ENCODE measurements around the gene DIPK1B. TPM values are rescaled to one million over a fixed set of nuclear protein-coding genes. Genes with fewer than 3 reads are reported as not detected.

The DIPK1B gene
- total RNA-seq, 1 experiment from 2014 or later: 26.3 TPM

DNA sequence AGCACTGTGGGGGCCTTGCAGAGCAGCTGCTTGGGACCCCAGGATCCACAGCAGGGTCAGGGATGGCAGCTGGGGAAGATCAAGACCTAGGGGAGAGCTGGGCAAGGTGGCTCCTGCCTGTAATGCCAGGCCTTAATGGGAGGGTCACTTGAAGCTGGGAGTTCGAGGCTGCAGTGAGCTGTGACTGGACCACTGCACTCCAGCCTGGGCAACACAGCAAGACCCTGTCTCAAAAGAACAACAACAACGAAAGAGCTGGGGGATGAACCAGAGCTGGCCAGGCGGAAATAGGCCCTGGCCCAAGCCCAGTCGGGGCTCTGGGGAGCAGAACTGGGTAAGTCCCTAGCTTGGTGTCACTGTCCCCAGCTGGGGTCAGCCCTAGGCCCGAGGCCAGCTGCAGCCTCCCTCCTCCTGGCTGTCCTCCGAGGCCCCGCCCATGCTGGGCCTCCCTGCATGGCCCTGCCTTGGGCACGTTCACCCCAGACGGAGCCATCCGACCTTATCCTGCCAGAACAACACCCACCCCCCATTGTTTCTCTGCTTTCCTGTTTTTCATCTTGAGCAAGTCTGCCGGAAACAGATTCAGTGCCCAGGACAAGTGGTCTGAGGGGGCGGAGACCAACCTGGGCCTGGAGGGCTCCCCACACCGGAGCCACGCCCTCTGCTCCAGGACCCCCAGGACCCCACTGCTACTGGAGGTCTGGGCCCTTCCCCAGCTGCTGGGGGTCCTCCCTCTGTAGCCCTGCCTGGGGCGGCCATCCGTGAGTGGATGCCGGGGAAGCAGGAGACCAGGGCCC, 1.9 kb downstream of the DIPK1B start:
- no peak overlapping the region for H3K4me2 ChIP-seq (ENCODE audit: low read length)
- intact Hi-C loops (cut with micrococcal nuclease): no loop called here
- no peak overlapping the region for H3K27ac ChIP-seq (ENCODE audit: low read length)
- no peak overlapping the region for H3K4me3 ChIP-seq (ENCODE audit: low read length)
- no peaks in the 10 kb centered on the region for H3F3A ChIP-seq (ENCODE audit: low read length, unreplicated experiment)
- no peak overlapping the region for H3K9ac ChIP-seq (ENCODE audit: low read length)
- H3K36me3 ChIP-seq (ENCODE audit: low read depth, low read length): no peaks in the 10 kb centered on the region
- ATAC-seq (no peak), DNase-seq (no peak)
- no peaks in the 10 kb centered on the region for H3K27me3 ChIP-seq (ENCODE audit: low read length)
- BruUV-seq (replicated peaks): TSS peak; percentile 28
- H3K9me3 ChIP-seq (ENCODE audit: low read length): no peaks in the 10 kb centered on the region
- no peak overlapping the region for H2AFZ ChIP-seq (ENCODE audit: low read length)
- H3K9me2 ChIP-seq (replicated peaks; ENCODE audit: low read length): no peaks in the 10 kb centered on the region
- TF ChIP-seq EZH2phosphoT487 (IDR thresholded peaks at IDR 0.05; ENCODE audit: borderline replicate concordance, low read length) (no peak), EZH2 (IDR thresholded peaks at IDR 0.05; ENCODE audit: low read length, unreplicated experiment) (no peak), CTCF (conservative IDR thresholded peaks at IDR 0.05; ENCODE audit: low read depth, low read length) (no peak)
- CTCF ChIA-PET: no interaction called here
- POLR2A ChIA-PET (ENCODE audit: unreplicated experiment): no interaction called here
- H4K20me1 ChIP-seq (ENCODE audit: low read length): no peaks in the 10 kb centered on the region
- no peaks in the 10 kb centered on the region; the same call in 1 of the 2 replicates for H3K4me1 ChIP-seq (ENCODE audit: insufficient read depth, low read length)
- H3K79me2 ChIP-seq (ENCODE audit: low read length): no peaks in the 10 kb centered on the region

GRCh38 chr9:136714893-136715274, 2.5 kb downstream of the DIPK1B start:
- Histone ChIP-seq H3K36me3 (ENCODE audit: low read depth, low read length) (no peaks in the 10 kb centered on the region), H3K4me3 (ENCODE audit: low read length) (no peak overlapping the region), H3K9me2 (replicated peaks; ENCODE audit: low read length) (no peaks in the 10 kb centered on the region), H3F3A (ENCODE audit: low read length, unreplicated experiment) (no peaks in the 10 kb centered on the region), H3K79me2 (ENCODE audit: low read length) (no peaks in the 10 kb centered on the region), H3K27ac (ENCODE audit: low read length) (no peak overlapping the region), H3K4me2 (ENCODE audit: low read length) (no peak overlapping the region), H2AFZ (ENCODE audit: low read length) (no peak overlapping the region), H3K9ac (ENCODE audit: low read length) (no peak overlapping the region), H3K9me3 (ENCODE audit: low read length) (no peaks in the 10 kb centered on the region), H4K20me1 (ENCODE audit: low read length) (no peaks in the 10 kb centered on the region), H3K4me1 (ENCODE audit: insufficient read depth, low read length) (no peaks in the 10 kb centered on the region; the same call in 1 of the 2 replicates), H3K27me3 (ENCODE audit: low read length) (no peaks in the 10 kb centered on the region)
- no peak for ATAC-seq
- no peak for DNase-seq
- ChIA-PET CTCF (no interaction called here), POLR2A (ENCODE audit: unreplicated experiment) (no interaction called here)
- TF ChIP-seq EZH2phosphoT487 (IDR thresholded peaks at IDR 0.05; ENCODE audit: borderline replicate concordance, low read length) (no peak), CTCF (conservative IDR thresholded peaks at IDR 0.05; ENCODE audit: low read depth, low read length) (no peak), EZH2 (IDR thresholded peaks at IDR 0.05; ENCODE audit: low read length, unreplicated experiment) (no peak)
- BruUV-seq (replicated peaks): no TSS peak
- intact Hi-C loops (cut with micrococcal nuclease): no loop called here

DNA sequence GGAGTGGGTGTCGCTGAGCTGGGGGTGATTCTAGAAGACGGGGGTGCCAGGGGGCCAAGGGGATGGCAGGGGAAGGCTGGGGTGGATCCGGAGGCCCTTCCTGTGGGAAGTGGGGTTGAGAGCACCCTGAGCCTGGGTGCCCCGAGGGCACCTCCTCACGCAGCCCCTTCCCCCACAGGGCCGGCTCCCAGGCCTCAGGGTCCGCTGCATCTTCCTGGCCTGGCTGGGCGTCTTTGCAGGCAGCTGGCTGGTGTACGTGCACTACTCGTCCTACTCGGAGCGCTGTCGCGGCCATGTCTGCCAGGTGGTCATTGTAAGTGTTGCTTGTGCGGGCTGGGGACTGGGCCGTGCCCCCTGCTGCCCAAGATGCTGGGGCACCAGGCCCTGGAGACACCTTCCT, 5.0 kb downstream of the DIPK1B start:
- no peaks in the 10 kb centered on the region for H3K9me3 ChIP-seq (ENCODE audit: low read length)
- H3K4me2 ChIP-seq (ENCODE audit: low read length): no peak overlapping the region
- H3K27me3 ChIP-seq (ENCODE audit: low read length): no peaks in the 10 kb centered on the region
- H3K4me1 ChIP-seq (ENCODE audit: insufficient read depth, low read length): no peaks in the 10 kb centered on the region; the same call in 1 of the 2 replicates
- H2AFZ ChIP-seq (ENCODE audit: low read length): no peak overlapping the region
- H4K20me1 ChIP-seq (ENCODE audit: low read length): peaks cover 5% of the 10 kb centered on the region; the same call in 1 of the 2 replicates
- no peak for TF ChIP-seq CTCF (conservative IDR thresholded peaks at IDR 0.05; ENCODE audit: low read depth, low read length)
- TF ChIP-seq EZH2 (IDR thresholded peaks at IDR 0.05; ENCODE audit: low read length, unreplicated experiment): no peak
- TF ChIP-seq EZH2phosphoT487 (IDR thresholded peaks at IDR 0.05; ENCODE audit: borderline replicate concordance, low read length): no peak
- H3K36me3 ChIP-seq (ENCODE audit: low read depth, low read length): no peaks in the 10 kb centered on the region; the same call in 1 of the 2 replicates
- H3K9me2 ChIP-seq (replicated peaks; ENCODE audit: low read length): no peaks in the 10 kb centered on the region
- POLR2A ChIA-PET (ENCODE audit: unreplicated experiment): interaction anchor here (0.6 kb wide), 1 partner anchor 22 kb away, joined by 3 read pairs; no protein-coding TSS in a partner anchor
- no peaks in the 10 kb centered on the region for H3K79me2 ChIP-seq (ENCODE audit: low read length)
- no TSS peak for BruUV-seq (replicated peaks)
- CTCF ChIA-PET: no interaction called here
- no peak overlapping the region for H3K4me3 ChIP-seq (ENCODE audit: low read length)
- intact Hi-C loops (cut with micrococcal nuclease): no loop called here
- no peak overlapping the region for H3K9ac ChIP-seq (ENCODE audit: low read length)
- H3K27ac ChIP-seq (ENCODE audit: low read length): no peak overlapping the region
- ATAC-seq (no peak), DNase-seq (no peak)
- H3F3A ChIP-seq (ENCODE audit: low read length, unreplicated experiment): no peaks in the 10 kb centered on the region
